Amniotic stem cell (primary cell): ENCODE data around the gene BAZ2B.

Source experiments
- DNase-seq: peaks from one replicate; lab custom pipeline; 2025; lab: John Stamatoyannopoulos, UW

The BAZ2B gene

DNA sequence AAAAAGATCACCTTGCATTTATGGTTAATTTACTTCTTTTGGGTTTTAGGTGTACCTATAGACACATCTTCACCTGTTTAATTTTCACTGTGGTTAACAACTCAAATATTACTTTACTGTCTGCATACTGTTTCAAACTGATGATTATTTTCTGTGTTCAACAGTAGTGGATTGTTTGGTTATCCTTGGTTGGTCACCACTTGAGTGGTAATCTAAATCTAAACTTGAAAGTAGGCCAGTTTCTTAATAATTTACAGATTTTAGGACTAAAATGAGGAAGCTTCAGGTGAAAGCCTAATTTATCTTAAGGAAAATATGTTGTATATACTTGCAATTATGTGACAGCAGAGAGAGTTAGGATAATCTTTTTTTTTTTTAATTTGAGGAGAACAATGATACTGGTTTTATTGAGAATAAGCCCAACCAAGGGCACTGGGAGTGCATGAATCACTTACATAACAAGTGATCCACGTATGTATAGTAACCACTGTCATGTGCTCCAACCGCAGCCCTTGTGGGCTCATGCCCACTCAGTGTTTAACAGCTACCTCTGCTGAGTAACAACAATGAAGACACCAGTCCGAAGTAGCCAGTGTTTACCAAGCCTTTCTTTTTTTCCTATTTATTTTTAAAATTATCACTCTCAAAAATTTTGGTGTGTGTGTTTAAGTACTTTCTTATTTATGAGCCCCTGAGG is 298.8 kb downstream of the BAZ2B start:
- no peak for DNase-seq

GRCh38 chr2:159307942-159308341 is 308.4 kb downstream of the BAZ2B start:
- DNase-seq = no peak

DNA sequence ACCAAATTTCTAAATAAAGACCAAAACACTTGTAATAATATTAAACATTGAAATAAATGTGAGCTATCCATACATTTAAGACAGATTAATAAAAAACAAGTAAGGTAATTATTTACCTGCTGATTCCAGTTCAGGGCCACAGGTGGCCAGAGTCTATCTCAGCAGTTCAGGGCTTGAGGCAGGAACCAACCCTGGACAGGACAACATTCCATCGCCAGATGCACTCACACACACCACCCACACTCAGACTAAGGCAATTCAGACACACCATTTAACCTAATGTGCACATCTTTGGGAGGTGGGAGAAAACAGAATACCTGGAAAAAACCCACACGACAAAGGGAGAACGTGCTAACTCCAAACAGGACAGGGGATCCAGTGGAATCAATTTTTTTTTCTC is 315.8 kb downstream of the BAZ2B start:
- no peak for DNase-seq

DNA sequence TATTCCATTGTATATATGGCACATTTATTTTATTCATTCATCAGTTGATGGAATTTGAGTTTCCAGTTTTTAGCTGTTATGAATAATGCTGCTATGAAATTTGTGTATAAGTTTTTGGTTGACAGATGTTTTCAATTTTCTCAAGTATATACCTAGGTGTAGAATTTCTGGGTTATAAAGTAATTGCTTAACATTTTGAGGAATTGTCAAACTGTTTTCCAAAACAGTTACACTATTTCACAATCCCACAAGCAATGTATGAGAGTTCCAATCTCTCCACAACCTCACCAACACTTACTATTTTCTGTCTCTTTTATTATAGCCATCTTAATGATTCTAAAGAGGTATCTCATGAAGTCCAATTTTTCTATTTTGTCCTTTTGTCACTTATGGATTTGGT is 317.4 kb downstream of the BAZ2B start:
- DNase-seq = no peak

GRCh38 chr2:159297042-159297707 is 319.2 kb downstream of the BAZ2B start:
- no peak for DNase-seq

DNA sequence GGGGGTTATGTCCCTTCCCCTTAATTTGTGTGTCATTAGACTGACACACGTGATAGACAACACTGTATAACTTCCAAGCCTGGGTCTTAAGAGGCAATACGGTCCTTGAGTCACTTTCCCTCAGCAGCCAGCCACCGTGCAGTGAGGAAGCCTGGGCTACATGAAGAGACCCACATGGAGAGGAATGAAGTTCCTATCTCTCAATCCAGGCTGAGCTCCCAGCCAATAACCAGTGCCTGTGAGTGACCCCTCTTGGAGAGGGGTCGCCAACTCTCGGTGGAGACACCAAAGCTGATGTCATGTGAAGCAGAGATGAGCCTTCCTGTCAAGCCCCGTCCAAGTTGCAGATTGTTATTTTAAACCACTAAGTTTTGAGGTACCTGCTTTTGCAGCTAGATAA is 324.2 kb downstream of the BAZ2B start:
- DNase-seq = no peak

DNA sequence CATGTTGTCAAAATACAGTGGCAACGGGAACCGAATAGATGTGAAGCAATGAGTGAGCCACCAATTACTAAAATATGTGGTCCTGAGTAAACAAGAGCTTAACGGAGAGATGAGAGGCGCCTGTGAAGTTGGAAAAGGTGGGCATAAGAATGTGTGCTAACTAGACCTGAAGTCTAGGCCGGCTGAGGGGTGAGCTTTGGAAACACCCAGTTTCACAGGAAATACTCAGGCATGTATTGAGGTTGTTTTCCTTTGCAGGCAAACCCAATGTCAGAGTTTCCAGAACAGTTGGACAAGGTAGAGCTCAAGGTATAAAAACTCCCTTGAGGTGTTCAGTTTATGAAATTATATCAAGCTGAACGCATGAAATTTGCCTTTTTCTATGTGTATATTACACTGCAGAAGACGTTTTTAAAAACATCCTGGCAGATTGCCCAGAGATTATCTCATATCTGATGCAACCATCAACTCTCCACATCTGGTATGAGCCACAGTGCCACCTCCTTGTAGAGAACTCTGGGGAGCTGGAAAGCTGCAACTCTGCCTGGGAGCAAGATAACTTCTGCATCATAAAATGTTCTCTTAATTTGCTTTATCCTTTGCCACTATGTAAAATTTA is 325.9 kb downstream of the BAZ2B start:
- peak; percentile 1 for DNase-seq

DNA sequence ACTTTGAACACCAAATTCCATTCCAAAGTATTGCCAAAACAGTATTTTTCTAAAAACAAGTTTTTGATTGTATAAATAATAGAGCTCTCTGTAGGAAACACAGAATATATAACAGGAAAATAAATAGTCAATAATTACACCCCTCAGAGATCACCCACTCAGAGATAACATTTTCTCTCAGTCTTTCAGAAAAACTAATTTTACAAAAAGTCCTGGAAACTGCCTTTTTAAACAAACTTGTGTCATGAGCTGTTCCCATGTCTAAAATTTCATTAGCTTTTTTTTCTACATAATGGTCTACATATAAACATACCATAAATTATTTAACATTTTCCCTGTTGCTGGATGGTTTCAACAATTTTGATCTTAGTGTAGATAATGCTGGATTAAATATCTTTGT is 328.6 kb downstream of the BAZ2B start:
- DNase-seq = no peak

DNA sequence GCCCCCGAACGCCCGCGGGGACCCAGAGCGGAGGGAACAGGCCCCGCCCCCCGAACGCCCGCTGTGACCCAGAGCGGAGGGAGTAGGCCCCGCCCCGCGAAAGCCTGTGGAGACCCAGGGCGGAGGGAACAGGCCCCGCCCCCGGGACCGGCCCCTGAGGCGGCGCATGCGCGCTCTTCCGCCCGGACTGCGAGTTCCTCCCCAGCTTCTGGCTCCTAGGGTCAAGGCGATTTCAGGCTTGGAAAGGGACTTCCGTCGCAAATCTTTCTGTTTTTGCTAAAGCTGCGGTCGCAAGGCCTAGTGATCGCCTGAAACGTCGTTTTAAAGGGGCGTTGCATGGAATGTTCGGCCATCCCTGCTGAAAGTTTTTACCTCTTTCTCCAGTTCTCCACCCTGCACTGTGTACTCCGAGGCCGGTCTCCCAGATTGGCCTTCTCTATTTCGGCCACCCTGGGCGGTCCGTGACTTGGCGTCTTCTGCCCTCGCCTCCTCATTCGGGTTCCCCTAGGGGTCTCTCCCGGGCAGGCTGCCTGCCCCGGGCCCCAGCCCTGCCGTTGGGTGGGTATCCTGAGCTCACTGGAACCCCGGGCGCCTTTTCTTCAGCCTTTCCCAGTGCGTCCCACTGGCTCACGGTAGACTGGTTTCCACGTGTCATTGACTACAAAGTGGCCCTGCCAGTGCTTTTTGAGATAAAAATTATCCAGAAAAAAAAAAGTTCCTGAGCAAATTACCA is 329.5 kb downstream of the BAZ2B start:
- DNase-seq = peak; percentile 94

- peak; percentile 38 for DNase-seq
Observed at GRCh38 chr2:159285929-159286708, 330.2 kb downstream of the BAZ2B start, which contains the start of gene WDSUB1. Gene WDSUB1 (minus strand): TSS chr2:159286703. CDS start chr2:159283069, 3,634 bp downstream.

GRCh38 chr2:159285433-159285832 is 330.9 kb downstream of the BAZ2B start:
- DNase-seq = no peak

- no peak for DNase-seq
Observed at GRCh38 chr2:159283529-159283928, 332.8 kb downstream of the BAZ2B start.

DNA sequence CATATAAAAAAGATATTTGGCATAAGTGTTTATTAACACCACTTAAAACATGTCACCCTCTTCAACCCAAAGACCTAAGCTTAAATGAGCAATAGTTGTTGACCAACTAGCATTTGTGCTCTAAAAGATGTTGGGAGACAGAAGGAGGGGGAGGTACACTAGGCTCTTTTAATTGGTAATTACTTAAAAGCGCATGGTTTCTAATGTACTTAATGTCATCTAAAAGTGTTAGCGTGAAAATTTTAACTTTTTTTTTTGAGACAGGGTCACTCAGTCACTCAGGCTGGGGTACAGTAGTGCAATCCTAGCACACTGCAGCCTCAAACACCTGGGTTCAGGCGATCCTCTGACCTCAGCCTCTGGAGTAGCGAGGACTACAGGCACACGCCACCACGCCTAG is 335.3 kb downstream of the BAZ2B start:
- DNase-seq = no peak

- no peak for DNase-seq
Observed at GRCh38 chr2:159279700-159280099, 336.6 kb downstream of the BAZ2B start.

GRCh38 chr2:159275111-159275510 is 341.2 kb downstream of the BAZ2B start:
- no peak for DNase-seq

DNA sequence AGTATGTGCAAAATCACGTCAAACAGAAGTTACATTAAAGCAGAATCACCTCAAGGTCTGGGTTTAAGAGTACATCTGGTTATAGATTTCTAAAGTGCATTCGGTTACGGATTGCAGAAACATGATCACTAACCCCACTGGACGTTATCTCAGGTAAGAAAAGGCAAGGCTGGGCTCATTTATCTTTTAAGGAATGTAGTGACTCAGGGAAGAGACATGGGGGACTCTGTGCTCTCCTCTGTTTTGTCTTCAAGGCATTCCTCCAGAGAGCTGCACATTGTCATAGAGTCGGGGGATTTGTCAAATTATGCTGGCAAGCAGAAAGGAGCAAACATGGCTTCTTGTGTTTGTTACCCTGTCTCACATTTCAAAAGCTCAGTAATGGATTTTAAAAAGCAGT is 344.2 kb downstream of the BAZ2B start:
- no peak for DNase-seq

GRCh38 chr2:159270744-159271379 is 345.5 kb downstream of the BAZ2B start:
- DNase-seq = no peak
